Right cardiac atrium (tissue), 5 donors: ENCODE results near the gene RAC3. TPM values are rescaled to one million over a fixed set of nuclear protein-coding genes. Genes with fewer than 3 reads are reported as not detected.

Source experiments
- ATAC-seq, 2 donors: fragments of 200-7000 bp; cut with Tn5 transposase; one replicate each; pipeline versions ENCODE4 v1.8.0 to v1.9.1; 2020; ENCODE audit warnings: moderate library complexity in 2 of 2, mild to moderate bottlenecking in 1 of 2
- DNase-seq, 3 donors: peaks; one replicate each; pipeline ENCODE4 v3.0.0-alpha.2; 2020
- H3K27ac ChIP-seq: one replicate; pipeline ENCODE4 v1.5.1; 2013; ENCODE audit warnings: mild to moderate bottlenecking, low read length, control low read depth, moderate library complexity
- H3K27me3 ChIP-seq: one replicate; pipeline ENCODE4 v1.6.1; 2013; ENCODE audit not compliant: control insufficient read depth, insufficient read depth
- H3K4me1 ChIP-seq: one replicate; pipeline ENCODE4 v1.6.1; 2013; ENCODE audit warnings: low read length; ENCODE audit not compliant: control insufficient read depth, insufficient read depth
- H3K4me3 ChIP-seq: one replicate; pipeline ENCODE4 v1.5.1; 2013; ENCODE audit warnings: low read length, control low read depth
- H3K9me3 ChIP-seq: one replicate; pipeline ENCODE4 v1.6.1; 2013; ENCODE audit warnings: low read length; ENCODE audit not compliant: control insufficient read depth
- WGBS: extraction: QIAGEN DNeasy Blood & Tissue Kit; methylation state at CpG from one replicate; pipeline ENCODE4 v1.1.7; 2013; 5-methylcytosine and 5-hydroxymethylcytosine counted together
- intact Hi-C, 4 donors: fragments of 100-400 bp; cut with DNase I; formaldehyde crosslinking; loops; one replicate each; pipeline versions ENCODE4 v1.11.0 to v1.14.0; 2022 to 2023
- polyA plus RNA-seq: library from polyadenylated mRNA; stranded (reverse); fragments of 200-250 nt; gene quantifications from one replicate; pipeline ENCODE4 v1.2.3, GENCODE V29; 2013
- total RNA-seq, 4 donors: library from RNA; stranded (reverse); fragmentation: NEBNext Ultra II Directional; extraction: Animal tissue kit (Norgen Biotek cat#: 25700); gene quantifications; one replicate each; pipeline ENCODE4 v1.2.1, GENCODE V29; 2021
- donor health status: healthy with polysubstance abuse.
- donor health status: DM: no; HTN: yes; CAD: no.
- donor health status: DM: no; HTN: no; CAD: no.
- donor health status: DM: no; HTN: yes; CAD: no; lungs with severe emphysema.
- donor health status: DM: yes; HTN: yes; CAD: no.

RAC3 gene
- total and polyA plus RNA-seq, 5 donors, result 1.0 to 2.4 (median 1.6) TPM

DNA sequence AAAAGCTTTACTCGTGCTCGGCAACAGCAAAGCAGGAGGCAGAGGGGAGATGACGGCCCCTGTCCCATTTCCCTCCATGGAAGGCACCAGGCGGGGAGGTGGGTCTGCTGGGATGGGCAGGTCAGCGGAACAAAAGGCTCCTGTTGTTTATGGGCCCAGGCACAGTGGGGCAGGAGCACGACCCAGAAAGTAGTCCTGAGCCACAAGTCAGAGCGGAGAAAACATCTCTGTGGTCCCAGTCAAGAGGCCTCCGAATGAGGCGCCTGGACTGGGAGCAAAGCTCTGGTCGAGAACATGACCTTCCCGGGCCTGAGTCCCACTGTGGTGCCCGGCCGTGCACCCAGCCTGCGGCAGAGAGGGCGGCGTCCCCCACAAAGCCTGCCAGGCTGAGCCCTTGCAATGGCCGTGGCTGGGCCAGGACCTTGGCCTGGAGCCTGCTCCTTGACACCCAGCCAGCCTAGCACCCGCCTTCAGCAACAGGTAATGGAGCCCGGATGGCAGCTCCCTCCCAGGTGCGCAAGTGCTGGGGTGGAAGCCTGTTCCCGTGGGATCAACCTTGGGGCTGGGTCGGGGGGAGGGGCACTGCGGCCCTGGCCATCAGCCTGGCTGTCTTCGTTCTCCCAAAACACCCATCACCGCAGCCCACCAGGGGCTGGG lies 16.6 kb downstream of the RAC3 start:
- H3K9me3 ChIP-seq, result no peaks in the 10 kb centered on the region
- H3K4me1 ChIP-seq, result peaks cover 6% of the 10 kb centered on the region
- peak; percentile 5 to 57 (median 13) for DNase-seq
- intact Hi-C loops, result no loop called here
- 91% methylated on average over 25 of the region's 25 CpGs for WGBS
- no peaks in the 10 kb centered on the region for H3K27me3 ChIP-seq
- H3K4me3 ChIP-seq, result no peak overlapping the region
- no peak overlapping the region for H3K27ac ChIP-seq
- no peak for ATAC-seq

DNA sequence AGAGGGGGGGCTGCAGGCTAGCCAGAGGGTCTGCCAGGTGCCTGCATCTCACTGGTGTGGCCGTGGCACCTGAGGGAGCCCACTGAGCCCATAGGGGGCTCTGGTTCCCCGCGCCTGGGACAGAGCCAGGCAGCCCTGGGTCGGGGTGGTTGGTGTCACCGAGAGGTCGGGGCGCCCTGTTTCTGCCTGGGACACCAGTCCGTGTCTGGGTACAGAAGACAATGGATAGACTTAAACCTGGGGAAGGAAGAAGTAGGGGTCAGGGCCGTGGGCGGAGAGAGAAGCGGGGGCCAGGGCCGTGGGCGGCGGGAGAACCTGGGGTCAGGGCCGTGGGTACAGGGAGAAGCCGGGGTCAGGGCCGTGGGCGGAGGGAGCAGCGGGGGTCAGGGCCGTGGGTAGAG lies 17.1 kb downstream of the RAC3 start:
- Histone ChIP-seq H3K9me3 (no peaks in the 10 kb centered on the region), H3K4me3 (no peak overlapping the region), H3K4me1 (peaks cover 7% of the 10 kb centered on the region), H3K27me3 (no peaks in the 10 kb centered on the region), H3K27ac (no peak overlapping the region)
- peak in 2 of 3 donors; percentile 46 to 56 for DNase-seq
- no peak for ATAC-seq
- intact Hi-C loops, result no loop called here
- 92% methylated on average over 20 of the region's 20 CpGs for WGBS

- Histone ChIP-seq H3K27ac (no peak overlapping the region), H3K9me3 (no peaks in the 10 kb centered on the region), H3K27me3 (no peaks in the 10 kb centered on the region), H3K4me3 (no peak overlapping the region), H3K4me1 (peaks cover 7% of the 10 kb centered on the region)
- intact Hi-C loops, result no loop called here
- peak in 2 of 3 donors; percentile 21 to 29 for DNase-seq
- ATAC-seq, result no peak
- 83% methylated on average over 8 of the region's 8 CpGs for WGBS
These were observed 17.6 kb downstream of the RAC3 start for GRCh38 chr17:82049106-82049505.

GRCh38 chr17:82049521-82049971 lies 18.1 kb downstream of the RAC3 start:
- WGBS, result 95% methylated on average over 16 of the region's 16 CpGs
- ATAC-seq (no peak), DNase-seq (peak; percentile 11 to 54 (median 51))

DNA sequence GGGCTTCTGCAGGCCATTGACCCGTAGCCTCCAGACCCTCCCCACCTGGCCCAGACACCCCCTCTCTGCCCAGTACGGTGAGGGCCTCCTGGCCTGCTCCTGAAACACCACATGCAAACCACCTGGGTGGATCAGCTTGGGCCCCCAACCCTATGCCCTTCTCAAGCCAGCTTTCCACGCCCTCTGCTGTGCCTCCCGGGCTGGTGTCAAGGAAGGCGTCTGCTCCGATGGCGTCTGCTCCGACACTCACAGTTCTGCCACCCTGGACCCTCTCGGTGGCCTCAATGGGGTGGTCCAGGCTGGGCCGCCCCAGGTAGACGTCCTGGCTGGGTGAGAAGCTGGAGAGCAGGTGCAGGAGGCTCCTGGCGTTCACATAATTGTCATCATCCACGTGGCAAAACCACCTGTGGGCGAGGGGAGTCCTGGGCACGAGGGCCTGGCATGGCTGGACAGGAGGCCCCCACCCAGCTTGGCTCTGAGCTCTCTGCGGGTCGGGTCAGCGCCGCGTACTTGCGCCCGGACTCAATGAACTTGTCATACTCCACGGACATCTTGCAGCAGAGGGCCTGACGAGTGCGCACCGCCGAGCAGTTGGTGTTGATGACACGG lies 18.8 kb downstream of the RAC3 start:
- no peaks in the 10 kb centered on the region for H3K27me3 ChIP-seq
- DNase-seq (peak in 2 of 3 donors; percentile 14 to 51), ATAC-seq (no peak)
- no peak overlapping the region for H3K4me3 ChIP-seq
- no peaks in the 10 kb centered on the region for H3K9me3 ChIP-seq
- intact Hi-C loops, result no loop called here
- H3K27ac ChIP-seq, result no peak overlapping the region
- 91% methylated on average over 28 of the region's 28 CpGs for WGBS
- H3K4me1 ChIP-seq, result peaks cover 7% of the 10 kb centered on the region

More at GRCh38 chr17:82049521-82049971, 18.1 kb downstream of the RAC3 start:
- Histone ChIP-seq H3K9me3 (no peaks in the 10 kb centered on the region), H3K4me3 (no peak overlapping the region), H3K4me1 (peaks cover 7% of the 10 kb centered on the region), H3K27me3 (no peaks in the 10 kb centered on the region), H3K27ac (no peak overlapping the region)
- intact Hi-C loops, result no loop called here

GRCh38 chr17:82050761-82051641 lies 19.5 kb downstream of the RAC3 start:
- intact Hi-C loops, result no loop called here
- WGBS, result 14% methylated on average over 79 of the region's 79 CpGs
- ATAC-seq (peak; percentile 4 to 7), DNase-seq (peak in 1 of 3 donors; percentile 67)
- Histone ChIP-seq H3K27ac (no peak overlapping the region), H3K4me3 (peak overlapping the region; percentile 93), H3K27me3 (no peaks in the 10 kb centered on the region), H3K9me3 (no peaks in the 10 kb centered on the region), H3K4me1 (peaks cover 7% of the 10 kb centered on the region)

DNA sequence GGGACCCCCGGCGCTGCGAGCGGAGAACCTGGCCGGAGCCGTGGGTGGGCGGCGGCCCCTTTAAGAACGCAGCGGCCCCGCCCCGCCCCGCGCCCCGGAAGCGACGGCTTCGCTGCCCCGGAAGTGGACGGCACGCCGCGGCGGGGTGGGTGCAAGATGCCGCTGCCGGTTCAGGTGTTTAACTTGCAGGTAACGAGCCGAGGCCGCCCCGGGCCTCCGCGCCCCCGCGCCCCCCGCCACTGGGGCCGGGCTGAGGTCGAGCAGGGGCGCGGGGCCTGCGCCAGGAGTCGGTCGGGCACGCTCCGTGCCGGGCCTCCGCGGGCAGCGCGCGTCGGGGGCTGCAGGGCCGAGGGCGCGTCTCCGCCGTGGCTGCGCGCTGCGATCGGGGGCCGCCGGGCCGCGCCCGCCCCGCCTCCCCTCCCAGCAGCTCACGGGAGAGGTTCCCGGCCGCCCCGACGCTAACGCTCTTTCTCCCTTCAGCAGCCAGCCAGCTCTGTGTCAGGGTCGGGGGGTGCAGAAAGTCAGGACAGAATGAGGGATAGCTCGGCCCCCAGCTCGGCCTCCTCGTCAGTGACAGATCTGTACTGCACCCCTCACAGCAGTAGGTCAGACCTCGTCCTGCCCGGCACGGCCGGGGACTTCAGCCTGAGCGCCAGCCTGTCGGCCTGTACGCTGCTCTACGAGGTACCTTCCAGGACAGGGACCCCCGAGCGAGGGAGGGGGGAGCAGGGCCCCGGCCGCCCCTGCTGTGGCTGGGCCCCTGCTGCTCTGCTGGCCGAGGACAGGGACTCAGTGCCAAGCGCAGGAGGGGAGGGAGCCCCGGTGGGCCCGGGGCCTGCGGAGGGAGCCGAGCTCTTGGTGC lies 20.5 kb downstream of the RAC3 start, which contains the start of the genes GPS1 and RFNG:
TSS of gene GPS1 (plus strand) at position 123 of the 862 bp plus-strand sequence. CDS start at position 157, 34 bp downstream.
TSS of gene RFNG (minus strand) at position 36 of the 862 bp plus-strand sequence. CDS start 45 bp downstream, outside the sequence.
- DNase-seq, result peak; percentile 76 to 94 (median 91)
- intact Hi-C loops, result no loop called here
- Histone ChIP-seq H3K27ac (no peak within 1 kb of the TSS), H3K4me3 (peak within 1 kb of the TSS; percentile 93), H3K4me1 (peaks cover 7% of the 10 kb centered on the region), H3K9me3 (no peaks in the 10 kb centered on the region), H3K27me3 (no peaks in the 10 kb centered on the region)
- under 1% methylated on average over 94 of the region's 94 CpGs for WGBS
- peak; percentile 53 to 56 for ATAC-seq

DNA sequence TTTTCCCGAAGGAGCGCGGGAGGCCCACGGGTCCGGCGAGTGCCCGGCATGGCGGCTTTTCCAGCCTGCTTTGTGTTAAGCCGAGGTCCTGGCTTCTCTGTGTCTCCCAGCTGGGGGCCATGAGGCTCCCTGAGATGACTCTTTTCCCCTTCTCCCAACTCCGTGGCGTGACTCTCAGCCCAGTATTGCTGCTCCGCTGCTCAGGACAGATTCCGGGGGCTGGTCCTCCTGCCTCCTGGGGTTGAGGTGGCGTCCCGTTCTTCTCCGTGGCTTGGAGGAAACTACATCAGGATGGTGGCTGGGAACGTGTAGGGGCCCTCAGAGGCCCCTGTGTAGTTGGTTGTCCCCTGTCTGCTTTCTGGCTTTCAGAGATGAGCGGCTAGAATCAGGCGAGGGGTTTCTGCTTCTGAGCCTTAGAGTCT lies 21.2 kb downstream of the RAC3 start:
- Histone ChIP-seq H3K9me3 (no peaks in the 10 kb centered on the region), H3K27me3 (no peaks in the 10 kb centered on the region), H3K4me1 (peaks cover 7% of the 10 kb centered on the region), H3K4me3 (peak overlapping the region; percentile 93), H3K27ac (no peak overlapping the region)
- no peak for ATAC-seq
- 24% methylated on average over 19 of the region's 19 CpGs for WGBS
- DNase-seq, result no peak
- intact Hi-C loops, result no loop called here

DNA sequence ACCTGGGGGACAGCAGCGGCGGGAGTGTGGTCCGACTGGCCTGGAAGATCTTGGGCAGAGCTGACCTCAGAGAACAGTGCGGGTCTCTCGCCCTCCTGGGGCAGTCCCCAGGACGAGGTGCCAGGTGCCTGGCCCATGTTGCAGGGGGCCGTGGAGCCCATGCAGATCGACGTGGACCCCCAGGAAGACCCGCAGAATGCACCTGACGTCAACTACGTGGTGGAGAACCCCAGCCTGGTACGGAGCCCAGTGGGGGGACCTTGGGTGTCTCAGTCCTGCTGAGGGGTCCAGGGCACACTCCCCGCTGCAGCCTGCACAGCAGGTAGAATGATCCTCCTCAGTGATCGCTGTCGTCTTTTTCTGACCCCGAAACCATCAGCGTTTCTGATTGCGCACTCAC lies 21.7 kb downstream of the RAC3 start:
- intact Hi-C loops, result no loop called here
- Histone ChIP-seq H3K27ac (no peak overlapping the region), H3K9me3 (no peaks in the 10 kb centered on the region), H3K27me3 (no peaks in the 10 kb centered on the region), H3K4me1 (peaks cover 7% of the 10 kb centered on the region), H3K4me3 (no peak overlapping the region)
- DNase-seq (peak in 1 of 3 donors; percentile 34), ATAC-seq (no peak)
- WGBS, result 87% methylated on average over 19 of the region's 19 CpGs
